HG03571 (cell line): ENCODE data around the gene ZCCHC7.

Experiments
- ATAC-seq: cut with Tn5 transposase; IDR thresholded peaks from one replicate; pipeline ENCODE4 v1.9.1; 2021; ENCODE audit not compliant: unreplicated experiment

The ZCCHC7 gene

GRCh38 chr9:37246826-37247225, 126.5 kb downstream of the ZCCHC7 start:
- no peak for ATAC-seq

- no peak for ATAC-seq
Measured at GRCh38 chr9:37248651-37249163, 128.3 kb downstream of the ZCCHC7 start.

GRCh38 chr9:37251452-37251851, 131.1 kb downstream of the ZCCHC7 start:
- no peak for ATAC-seq

- no peak for ATAC-seq
Measured at GRCh38 chr9:37253377-37253937, 133.1 kb downstream of the ZCCHC7 start.

GRCh38 chr9:37255187-37255586, 134.8 kb downstream of the ZCCHC7 start:
- ATAC-seq: no peak

- ATAC-seq: no peak
Measured at GRCh38 chr9:37255944-37256862, 135.8 kb downstream of the ZCCHC7 start.

GRCh38 chr9:37259951-37260350, 139.6 kb downstream of the ZCCHC7 start:
- no peak for ATAC-seq

GRCh38 chr9:37262410-37262809, 142.0 kb downstream of the ZCCHC7 start:
- no peak for ATAC-seq

GRCh38 chr9:37264539-37264938, 144.2 kb downstream of the ZCCHC7 start:
- ATAC-seq: no peak

GRCh38 chr9:37266630-37267029, 146.3 kb downstream of the ZCCHC7 start:
- ATAC-seq: no peak

GRCh38 chr9:37269221-37269620, 148.8 kb downstream of the ZCCHC7 start:
- ATAC-seq: no peak

- no peak for ATAC-seq
Measured at GRCh38 chr9:37271679-37272078, 151.3 kb downstream of the ZCCHC7 start.

- no peak for ATAC-seq
Measured at GRCh38 chr9:37273595-37273994, 153.2 kb downstream of the ZCCHC7 start.

GRCh38 chr9:37281541-37281940, 161.2 kb downstream of the ZCCHC7 start:
- peak; percentile 44 for ATAC-seq

GRCh38 chr9:37283730-37284325, 163.5 kb downstream of the ZCCHC7 start:
- ATAC-seq: no peak

- ATAC-seq: no peak
Measured at GRCh38 chr9:37284636-37285035, 164.3 kb downstream of the ZCCHC7 start.

GRCh38 chr9:37286530-37287175, 166.3 kb downstream of the ZCCHC7 start:
- ATAC-seq: no peak

- ATAC-seq: no peak
Measured at GRCh38 chr9:37287317-37287716, 166.9 kb downstream of the ZCCHC7 start.

- ATAC-seq: no peak
Measured at GRCh38 chr9:37289631-37290030, 169.3 kb downstream of the ZCCHC7 start.

- ATAC-seq: no peak
Measured at GRCh38 chr9:37290366-37290939, 170.1 kb downstream of the ZCCHC7 start.

- no peak for ATAC-seq
Measured at GRCh38 chr9:37290940-37291485, 170.6 kb downstream of the ZCCHC7 start.
